ENCODE measurements around the gene VCX2.
"Not testable (repeated sequence)": the region's sequence is repeated elsewhere in the genome, so short reads cannot be mapped to it uniquely, and the experiment has no call there.

VCX2 gene

DNA sequence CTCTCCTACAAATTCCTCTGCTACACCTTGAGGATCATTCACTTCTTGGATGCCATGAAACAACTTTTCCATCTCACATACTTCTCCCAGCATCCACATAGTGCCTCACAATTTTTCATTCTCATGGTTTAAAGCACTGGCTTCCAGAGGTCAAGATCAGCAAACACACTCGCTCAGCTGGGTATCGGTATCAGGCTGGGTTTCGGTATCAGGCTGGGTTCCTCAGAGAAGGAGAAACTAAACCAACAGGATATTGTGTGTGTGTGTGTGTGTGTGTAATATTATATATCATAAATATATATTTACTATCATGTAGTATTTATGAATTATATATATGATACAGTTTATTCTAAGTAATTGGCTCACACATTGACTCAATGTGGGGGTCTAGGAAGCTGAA lies at the start of gene VCX2:
Gene VCX2 (minus strand): TSS at position 99 of the 400 bp plus-strand sequence. CDS start 624 bp downstream, outside the sequence.
- DNase-seq (ENCODE audit: low read depth in 2 of 2) = not testable (repeated sequence)

- DNase-seq (ENCODE audit: low read depth in 2 of 2) = no peak
These were observed 33.9 kb upstream of the VCX2 start for GRCh38 chrX:8204943-8205342.

DNA sequence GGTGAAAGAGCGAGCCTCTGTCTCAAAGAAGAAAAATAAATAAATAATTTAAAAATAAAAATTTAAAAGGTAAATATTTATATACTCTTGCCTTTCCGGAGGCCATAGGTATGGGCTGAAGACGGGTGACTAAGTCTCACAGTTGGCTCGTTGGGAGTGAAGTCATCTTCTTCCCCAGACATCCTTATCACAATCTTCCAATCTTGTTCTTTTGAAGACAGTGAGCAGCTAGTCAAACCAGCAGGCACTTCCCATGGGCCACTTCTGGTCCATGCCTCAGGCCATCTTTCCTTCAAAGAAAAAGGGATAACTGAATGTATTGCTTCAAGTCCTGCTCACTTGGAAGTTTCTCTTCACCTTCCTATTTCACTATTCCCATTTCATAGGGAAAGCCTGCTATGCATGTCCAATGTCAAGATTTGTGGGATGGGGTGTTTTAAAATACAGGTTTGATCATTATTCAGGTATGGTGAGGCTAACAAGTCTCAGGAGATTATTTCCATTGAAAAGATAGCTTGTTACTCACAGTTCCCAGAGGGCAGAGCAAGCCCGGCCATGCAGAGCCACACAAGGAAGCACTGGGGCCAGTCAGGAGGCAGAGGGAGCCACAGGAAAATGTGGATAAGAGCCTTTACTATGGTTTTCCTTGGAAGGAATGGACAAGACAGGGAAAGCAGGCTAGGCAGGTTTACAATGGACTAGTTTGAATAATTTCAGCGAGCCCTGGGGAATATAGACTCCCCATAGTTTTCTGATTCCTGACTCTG lies 33.3 kb upstream of the VCX2 start:
- DNase-seq (ENCODE audit: low read depth in 2 of 2) = no peak

DNA sequence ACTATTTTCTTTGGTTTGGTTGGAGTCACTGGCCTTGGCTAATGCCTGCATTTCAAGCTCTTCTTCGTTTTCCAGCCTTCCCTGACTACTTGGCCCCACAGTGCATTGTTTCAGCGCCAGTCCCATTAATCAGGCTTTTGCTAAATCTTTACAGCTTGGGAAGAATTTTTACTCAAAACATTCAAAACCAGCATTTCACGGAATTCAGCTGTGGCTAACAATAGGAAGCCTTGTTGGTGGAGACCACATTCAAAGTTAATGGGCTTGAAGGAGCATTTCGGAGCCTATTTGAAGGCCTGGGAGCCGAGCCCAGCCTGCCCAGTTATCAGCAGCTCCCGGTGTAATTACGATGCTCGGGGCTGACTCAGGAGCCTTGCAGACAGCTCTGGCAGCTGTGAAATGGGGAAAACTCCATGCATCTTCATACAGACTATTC lies 30.8 kb upstream of the VCX2 start:
- DNase-seq (ENCODE audit: low read depth in 2 of 2) = no peak

DNA sequence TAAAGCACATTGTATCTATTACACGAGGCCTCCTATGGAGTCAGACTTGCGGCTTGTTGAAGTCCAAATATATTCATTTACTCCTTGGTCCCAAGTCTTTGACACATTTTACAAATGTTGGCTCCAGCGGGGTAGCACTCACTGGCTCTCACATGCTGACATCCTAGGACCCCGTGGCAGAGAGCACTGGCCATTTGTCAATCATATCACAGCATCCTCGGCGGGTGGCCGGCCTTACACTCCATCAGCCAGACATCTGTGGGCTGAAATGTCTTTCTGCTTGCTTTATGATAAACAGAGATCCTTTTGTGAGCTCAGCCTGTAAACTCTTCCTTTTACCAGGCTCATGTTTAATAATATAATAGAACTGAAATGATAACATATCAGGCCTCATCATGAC lies 25.7 kb upstream of the VCX2 start:
- no peak for DNase-seq (ENCODE audit: low read depth in 2 of 2)

DNA sequence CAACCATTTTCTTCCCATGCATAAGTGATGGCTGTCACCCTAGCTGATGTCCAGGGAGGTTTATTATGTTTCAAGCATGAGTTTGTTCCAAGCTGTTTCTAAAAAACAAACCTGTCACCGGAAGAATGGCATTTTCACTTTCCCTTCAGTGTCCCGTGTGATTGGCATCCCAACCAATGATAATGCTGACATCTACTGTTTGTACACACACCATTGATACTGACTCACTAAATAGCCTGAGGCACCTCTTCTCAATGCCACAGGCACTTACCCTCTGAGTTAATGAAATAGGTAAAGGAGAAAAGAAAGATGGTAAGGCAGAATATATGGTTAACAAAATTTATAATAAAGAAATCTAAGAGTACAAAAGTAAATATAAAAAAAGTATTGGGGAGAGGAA lies 23.1 kb upstream of the VCX2 start:
- no peak for DNase-seq (ENCODE audit: low read depth in 2 of 2)

DNA sequence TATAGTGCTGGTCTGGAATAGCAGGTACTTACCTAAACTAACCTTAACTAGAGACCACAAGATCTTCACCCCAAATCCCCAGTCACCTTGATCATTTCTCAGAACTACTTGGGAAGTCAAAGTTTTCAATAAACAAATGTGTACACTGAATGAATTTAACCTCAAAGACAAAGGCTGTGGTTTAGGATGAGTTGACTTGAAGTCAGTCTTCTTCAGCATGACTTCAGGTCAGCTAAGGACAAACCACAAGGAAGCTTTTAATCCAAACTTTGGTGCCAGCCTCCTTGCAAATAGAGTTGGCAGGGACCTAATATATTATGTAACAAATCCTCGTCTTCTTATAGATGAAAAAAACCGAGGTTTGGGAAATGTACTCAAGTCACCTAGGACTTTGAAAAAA lies 21.2 kb upstream of the VCX2 start:
- DNase-seq (ENCODE audit: low read depth in 2 of 2) = no peak

GRCh38 chrX:8191022-8191421 lies 20.0 kb upstream of the VCX2 start:
- no peak for DNase-seq (ENCODE audit: low read depth in 2 of 2)

DNA sequence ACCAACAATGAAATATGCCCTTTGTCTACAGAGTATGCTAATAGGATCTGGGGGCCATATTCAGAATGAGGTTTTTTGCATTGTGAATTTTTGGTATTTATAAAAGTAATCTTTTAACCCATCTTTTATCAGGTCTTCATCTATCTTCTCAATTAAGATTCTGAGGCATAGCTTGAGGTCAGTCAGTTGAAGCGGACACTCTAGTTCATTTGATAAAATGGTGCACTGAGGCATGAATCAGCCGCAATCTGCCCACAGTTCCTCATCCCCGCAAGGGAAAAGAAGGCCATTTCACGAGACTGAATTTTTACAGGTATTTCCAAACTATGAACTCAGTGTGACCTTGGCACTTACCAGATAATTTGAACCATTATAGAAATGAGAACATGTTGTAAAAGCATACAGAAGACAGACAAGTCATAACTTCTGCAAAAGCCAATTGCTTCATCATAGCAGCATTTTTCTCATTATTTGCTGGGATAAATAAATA lies 19.3 kb upstream of the VCX2 start:
- DNase-seq (ENCODE audit: low read depth in 2 of 2) = no peak

GRCh38 chrX:8189096-8189830 lies 18.2 kb upstream of the VCX2 start:
- no peak for DNase-seq (ENCODE audit: low read depth in 2 of 2)

GRCh38 chrX:8183346-8183745 lies 12.3 kb upstream of the VCX2 start:
- DNase-seq (ENCODE audit: low read depth in 2 of 2) = no peak

DNA sequence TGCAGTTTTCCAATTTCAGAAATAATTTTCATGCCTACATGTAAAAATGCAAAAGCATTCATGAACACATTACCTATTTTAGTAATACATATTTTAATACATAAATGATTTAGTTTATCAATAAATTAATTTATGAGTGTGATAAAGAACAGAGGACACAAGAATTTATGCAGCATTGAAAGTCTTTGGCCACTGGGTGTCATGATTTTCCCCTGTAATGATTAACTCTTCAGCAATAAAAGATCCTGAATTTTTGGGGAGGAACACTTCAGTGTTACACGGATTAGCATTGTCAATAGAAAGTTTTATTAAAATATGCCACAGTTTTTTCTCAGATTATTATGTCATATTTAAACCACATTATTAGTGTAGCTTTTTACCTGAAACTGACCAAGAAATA lies 8.6 kb upstream of the VCX2 start:
- no peak for DNase-seq (ENCODE audit: low read depth in 2 of 2)

GRCh38 chrX:8154011-8154410 lies 17.1 kb downstream of the VCX2 start:
- DNase-seq (ENCODE audit: low read depth in 2 of 2) = not testable (repeated sequence)

DNA sequence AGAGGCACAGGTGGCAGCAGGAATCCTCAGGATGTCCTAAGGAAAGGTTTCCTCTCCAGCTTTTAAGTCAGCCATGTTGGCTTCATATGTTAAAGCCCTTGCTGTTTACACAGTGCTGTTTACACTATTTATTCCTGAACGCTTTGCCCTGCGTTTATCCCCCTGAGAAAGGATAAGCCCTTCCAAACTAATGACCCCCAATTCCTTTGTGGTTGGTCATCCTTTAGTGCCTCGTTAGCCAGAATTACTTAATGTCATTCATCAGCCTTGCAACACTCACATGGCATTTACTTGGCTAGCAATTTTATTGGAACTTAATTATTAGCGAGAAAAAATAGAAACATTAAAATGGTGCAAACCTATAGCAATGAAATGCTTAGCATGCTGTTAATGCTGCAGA lies 23.8 kb downstream of the VCX2 start:
- no peak for DNase-seq (ENCODE audit: low read depth in 2 of 2)

- no peak for DNase-seq (ENCODE audit: low read depth in 2 of 2)
These were observed 26.1 kb downstream of the VCX2 start for GRCh38 chrX:8144925-8145324.

DNA sequence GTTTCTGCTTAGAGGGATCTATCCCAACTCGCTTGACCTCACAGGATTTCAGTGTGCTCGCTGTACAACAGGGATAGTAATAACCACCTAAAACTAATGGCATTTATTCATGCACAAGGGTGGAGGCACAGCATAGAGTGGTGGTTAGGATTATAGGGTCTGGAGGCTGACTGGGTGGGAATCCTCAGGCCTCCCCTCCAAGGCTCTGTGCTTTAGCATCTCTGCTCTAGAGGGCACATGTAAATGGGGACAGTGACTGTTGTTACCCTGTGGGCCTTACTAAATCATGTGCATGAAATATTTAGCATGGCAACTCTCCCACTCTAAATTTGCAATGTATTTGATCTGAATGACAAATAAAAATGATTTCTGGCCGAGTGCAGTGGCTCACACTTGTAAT lies 29.2 kb downstream of the VCX2 start:
- DNase-seq (ENCODE audit: low read depth in 2 of 2) = no peak

GRCh38 chrX:8140986-8141744 lies 29.9 kb downstream of the VCX2 start:
- no peak for DNase-seq (ENCODE audit: low read depth in 2 of 2)

DNA sequence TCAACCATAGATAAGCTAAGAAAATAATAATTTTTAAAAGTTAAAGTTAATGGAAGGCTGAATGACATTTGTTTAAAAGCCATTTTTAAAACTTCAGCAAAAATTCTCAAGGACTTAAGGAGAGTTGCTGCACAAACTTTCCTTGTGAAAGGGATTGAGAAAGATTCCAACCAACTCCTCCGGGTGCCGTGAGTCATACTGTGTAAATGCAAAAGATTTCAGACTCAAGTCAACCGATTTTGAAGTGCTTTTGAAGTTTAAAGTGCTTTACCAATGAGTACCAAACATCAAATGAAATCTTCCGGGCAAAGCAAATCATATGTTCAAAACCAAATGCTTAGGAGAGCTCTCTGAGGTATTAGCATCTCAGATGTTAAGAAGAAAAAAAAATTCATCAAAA lies 31.4 kb downstream of the VCX2 start:
- DNase-seq (ENCODE audit: low read depth in 2 of 2) = no peak

- DNase-seq (ENCODE audit: low read depth in 2 of 2) = no peak
These were observed 32.8 kb downstream of the VCX2 start for GRCh38 chrX:8138252-8138651.

GRCh38 chrX:8126648-8127047 lies 44.4 kb downstream of the VCX2 start:
- DNase-seq (ENCODE audit: low read depth in 2 of 2) = no peak

GRCh38 chrX:8126092-8126491 lies 45.0 kb downstream of the VCX2 start:
- no peak for DNase-seq (ENCODE audit: low read depth in 2 of 2)

- no peak for DNase-seq (ENCODE audit: low read depth in 2 of 2)
These were observed 45.5 kb downstream of the VCX2 start for GRCh38 chrX:8125566-8125965.

Measured in stimulated activated CD4-positive, alpha-beta T cell treated with anti-CD3 and anti-CD28 coated beads, Interleukin-1b, Interleukin-23, amount 100 ng/mL, for 1 hour (primary cell).